K562 (cell line): ENCODE data around the gene KPNB1. TPM values are rescaled to one million over a fixed set of nuclear protein-coding genes. Genes with fewer than 3 reads are reported as not detected.

Experiments
- CTCFL ChIP-seq: IDR thresholded peaks from 2 replicates; pipeline ENCODE4 v1.6.1; 2011; ENCODE audit warnings: borderline replicate concordance, low read depth, mild to moderate bottlenecking, moderate library complexity, low read length; ENCODE audit not compliant: insufficient read depth, poor library complexity, severe bottlenecking
- DEAF1 ChIP-seq: fragments of 450-650 bp; formaldehyde crosslinking; IDR thresholded peaks from 2 replicates; pipeline ENCODE4 v1.4.0; 2020; ENCODE audit warnings: mild to moderate bottlenecking, moderate library complexity
- ZBTB26 ChIP-seq: fragments of 450-650 bp; formaldehyde crosslinking; IDR thresholded peaks from 2 replicates; pipeline ENCODE4 v1.4.0; 2022; ENCODE audit warnings: missing genetic modification characterization
- ZNF398 ChIP-seq: fragments of 250-450 bp; sonication (Bioruptor Pico); IDR thresholded peaks from 2 replicates; pipeline ENCODE4 v1.8.0; 2021; ENCODE audit warnings: moderate library complexity, mild to moderate bottlenecking, inconsistent platforms
- polyA plus RNA-seq, 8 experiments: library from polyadenylated mRNA; depleted of rRNA in 4 of 8; stranded (reverse) in 5 of 8; unstranded in 3 of 8; fragments of >200 nt; fragmentation: Nextera tagmentation in 2 of 8; fragmentation: Illumina TruSeq in 1 of 8; extraction: Ambion mirVana in 2 of 8; extraction: Trizol in 1 of 8; gene quantifications; 2 replicates each; pipeline versions ENCODE4 v1.2.1 to v1.2.3, GENCODE V29; 2011 to 2014; ENCODE audit warnings: inconsistent platforms in 1 of 8, missing spikeins in 1 of 8
- total RNA-seq, 7 experiments: library from RNA; depleted of rRNA in 6 of 7; stranded (reverse); fragments of >200 nt in 6 of 7; fragmentation: Illumina TruSeq in 2 of 7; extraction: Trizol in 2 of 7; gene quantifications; 2 replicates each; pipeline versions ENCODE4 v1.2.1 to v1.2.3, GENCODE V29; 2011 to 2021; ENCODE audit warnings: low replicate concordance in 1 of 7

KPNB1 gene
- total and polyA plus RNA-seq, 9 of the 15 experiments (the other 6 are each of a cell fraction or from before 2014, with no cell fraction given) = 154 to 622 (median 354) TPM

GRCh38 chr17:47698749-47699535, 49.2 kb downstream of the KPNB1 start (continued):
- TF ChIP-seq ZNF398 (CRISPR knock-in tag) (no peak), DEAF1 (CRISPR knock-in tag) (peak; percentile 57), CTCFL (peak; percentile 60), ZBTB26 (0 out of 2 replicates have a peak, but pooled peaks have one; percentile 29)
